Sigmoid colon (tissue), 4 donors: Measurements from ENCODE around the gene LAMA1.

ENCODE experiments used
- EP300 ChIP-seq, 4 donors: sonication (generic); formaldehyde crosslinking; IDR thresholded peaks; one replicate each; pipeline ENCODE4 v1.6.1; 2017; ENCODE audit warnings: antibody characterized with exemption in 4 of 4
- POLR2A ChIP-seq, 2 donors: fragments of 450-650 bp; IDR thresholded peaks; one replicate each; pipeline ENCODE4 v1.6.1; 2016; ENCODE audit warnings: antibody characterized with exemption in 2 of 2, mild to moderate bottlenecking in 2 of 2, moderate library complexity in 2 of 2
- POLR2AphosphoS5 ChIP-seq, 4 donors: sonication (generic); formaldehyde crosslinking; IDR thresholded peaks; one replicate each; pipeline ENCODE4 v1.6.1; 2017; ENCODE audit warnings: antibody characterized with exemption in 4 of 4
- TF ChIP-seq, protein P1 (sequence below), 4 experiments: fragments of 450-650 bp in 3 of 4; fragments of 200-600 bp in 1 of 4; IDR thresholded peaks; one replicate each; pipeline ENCODE4 v1.5.1; 2016 to 2019; ENCODE audit warnings: antibody characterized with exemption in 4 of 4, mild to moderate bottlenecking in 3 of 4, moderate library complexity in 2 of 4

DNA sequence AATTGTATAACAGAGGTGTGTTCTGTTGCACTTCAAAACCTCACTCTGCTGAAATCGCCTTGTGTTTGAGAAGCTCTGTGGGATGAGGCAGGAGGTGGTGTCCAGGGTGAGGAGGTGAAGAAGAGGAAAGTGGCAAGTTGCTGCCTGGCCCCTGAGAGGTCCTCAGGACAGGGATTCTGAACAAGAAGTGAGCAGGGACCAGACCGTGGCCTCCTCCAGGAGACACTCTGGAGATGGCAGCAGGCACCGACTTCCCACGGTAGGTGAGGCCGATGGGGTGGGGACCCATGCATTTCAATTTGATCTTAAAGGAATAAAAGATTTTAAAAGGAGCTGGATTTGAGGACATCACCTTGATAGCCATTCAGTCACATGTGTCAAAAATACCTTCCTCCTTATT, 37.5 kb upstream of the LAMA1 start:
- TF ChIP-seq, protein P1, sequence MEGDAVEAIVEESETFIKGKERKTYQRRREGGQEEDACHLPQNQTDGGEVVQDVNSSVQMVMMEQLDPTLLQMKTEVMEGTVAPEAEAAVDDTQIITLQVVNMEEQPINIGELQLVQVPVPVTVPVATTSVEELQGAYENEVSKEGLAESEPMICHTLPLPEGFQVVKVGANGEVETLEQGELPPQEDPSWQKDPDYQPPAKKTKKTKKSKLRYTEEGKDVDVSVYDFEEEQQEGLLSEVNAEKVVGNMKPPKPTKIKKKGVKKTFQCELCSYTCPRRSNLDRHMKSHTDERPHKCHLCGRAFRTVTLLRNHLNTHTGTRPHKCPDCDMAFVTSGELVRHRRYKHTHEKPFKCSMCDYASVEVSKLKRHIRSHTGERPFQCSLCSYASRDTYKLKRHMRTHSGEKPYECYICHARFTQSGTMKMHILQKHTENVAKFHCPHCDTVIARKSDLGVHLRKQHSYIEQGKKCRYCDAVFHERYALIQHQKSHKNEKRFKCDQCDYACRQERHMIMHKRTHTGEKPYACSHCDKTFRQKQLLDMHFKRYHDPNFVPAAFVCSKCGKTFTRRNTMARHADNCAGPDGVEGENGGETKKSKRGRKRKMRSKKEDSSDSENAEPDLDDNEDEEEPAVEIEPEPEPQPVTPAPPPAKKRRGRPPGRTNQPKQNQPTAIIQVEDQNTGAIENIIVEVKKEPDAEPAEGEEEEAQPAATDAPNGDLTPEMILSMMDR (IDR thresholded peaks at IDR 0.05): no peak
- TF ChIP-seq EP300 (IDR thresholded peaks at IDR 0.05) (no peak), POLR2A (IDR thresholded peaks at IDR 0.05) (no peak), POLR2AphosphoS5 (IDR thresholded peaks at IDR 0.05) (no peak)
